Esophagus squamous epithelium (tissue), 4 donors: ENCODE measurements around the gene SERTAD1.

ENCODE experiments used
- POLR2A ChIP-seq, 4 donors: fragments of 450-650 bp; IDR thresholded peaks; one replicate each; pipeline ENCODE4 v1.6.1; 2017; ENCODE audit warnings: antibody characterized with exemption in 4 of 4, mild to moderate bottlenecking in 4 of 4, moderate library complexity in 3 of 4
- TF ChIP-seq, protein P1 (sequence below), 6 experiments: fragments of 450-650 bp in 4 of 6; fragments of 200-600 bp in 2 of 6; sonication (generic) in 2 of 6; IDR thresholded peaks; one replicate each; pipeline ENCODE4 v1.5.1; 2016 to 2019; ENCODE audit warnings: antibody characterized with exemption in 6 of 6, mild to moderate bottlenecking in 4 of 6, moderate library complexity in 4 of 6

DNA sequence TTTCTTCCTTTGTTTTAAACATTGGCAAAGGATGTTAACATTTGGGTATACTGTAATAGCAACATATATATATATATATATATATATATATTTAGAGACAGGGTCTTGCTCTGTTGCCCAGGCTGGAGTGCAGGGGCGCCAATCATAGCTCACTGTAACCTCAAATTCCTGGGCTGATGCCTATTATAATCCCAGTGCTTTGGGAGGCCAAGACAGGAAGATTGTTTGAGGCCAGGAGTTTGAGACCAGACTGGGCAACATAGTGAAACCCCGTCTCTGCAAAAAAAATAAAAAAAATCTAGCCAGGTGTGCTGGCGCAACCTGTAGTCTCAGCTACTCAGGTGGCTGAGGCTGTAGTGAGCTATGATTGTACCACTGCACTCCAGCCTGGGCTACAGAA lies 34.4 kb upstream of the SERTAD1 start:
- TF ChIP-seq, protein P1, sequence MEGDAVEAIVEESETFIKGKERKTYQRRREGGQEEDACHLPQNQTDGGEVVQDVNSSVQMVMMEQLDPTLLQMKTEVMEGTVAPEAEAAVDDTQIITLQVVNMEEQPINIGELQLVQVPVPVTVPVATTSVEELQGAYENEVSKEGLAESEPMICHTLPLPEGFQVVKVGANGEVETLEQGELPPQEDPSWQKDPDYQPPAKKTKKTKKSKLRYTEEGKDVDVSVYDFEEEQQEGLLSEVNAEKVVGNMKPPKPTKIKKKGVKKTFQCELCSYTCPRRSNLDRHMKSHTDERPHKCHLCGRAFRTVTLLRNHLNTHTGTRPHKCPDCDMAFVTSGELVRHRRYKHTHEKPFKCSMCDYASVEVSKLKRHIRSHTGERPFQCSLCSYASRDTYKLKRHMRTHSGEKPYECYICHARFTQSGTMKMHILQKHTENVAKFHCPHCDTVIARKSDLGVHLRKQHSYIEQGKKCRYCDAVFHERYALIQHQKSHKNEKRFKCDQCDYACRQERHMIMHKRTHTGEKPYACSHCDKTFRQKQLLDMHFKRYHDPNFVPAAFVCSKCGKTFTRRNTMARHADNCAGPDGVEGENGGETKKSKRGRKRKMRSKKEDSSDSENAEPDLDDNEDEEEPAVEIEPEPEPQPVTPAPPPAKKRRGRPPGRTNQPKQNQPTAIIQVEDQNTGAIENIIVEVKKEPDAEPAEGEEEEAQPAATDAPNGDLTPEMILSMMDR (IDR thresholded peaks at IDR 0.05): no peak
- TF ChIP-seq POLR2A (IDR thresholded peaks at IDR 0.05): no peak
